Esophagus squamous epithelium (tissue), 5 donors: ENCODE data around the gene VSIG2. TPM values are rescaled to one million over a fixed set of nuclear protein-coding genes. Genes with fewer than 3 reads are reported as not detected.
A peak's percentile ranks its signal among the peaks of the same experiment; 100 is the strongest.

Experiments used
- DNase-seq: peaks from one replicate; lab custom pipeline; 2025; lab: John Stamatoyannopoulos, UW
- H3K27ac ChIP-seq, 4 donors: fragments of 200-600 bp; sonication (generic); one replicate each; pipeline ENCODE4 v1.5.1; 2016 to 2019; ENCODE audit warnings: mild to moderate bottlenecking in 1 of 4
- H3K27me3 ChIP-seq, 4 donors: fragments of 200-600 bp; sonication (generic); 1 replicate in 3 of 4; 2 replicates in 1 of 4; pipeline versions ENCODE4 v1.5.1 to v1.6.0; 2017 to 2021; ENCODE audit warnings: antibody characterized with exemption in 1 of 4
- H3K36me3 ChIP-seq, 3 donors: fragments of 200-600 bp; sonication (generic); one replicate each; pipeline ENCODE4 v1.5.1; 2016 to 2019
- H3K4me1 ChIP-seq, 3 donors: fragments of 200-600 bp; sonication (generic); one replicate each; pipeline ENCODE4 v1.5.1; 2017 to 2019
- H3K4me3 ChIP-seq, 4 donors: fragments of 200-600 bp; sonication (generic); 1 replicate in 3 of 4; 2 replicates in 1 of 4; pipeline ENCODE4 v1.5.1; 2016 to 2019; ENCODE audit warnings: mild to moderate bottlenecking in 2 of 4, moderate library complexity in 1 of 4
- H3K9me3 ChIP-seq, 3 donors: fragments of 200-600 bp; sonication (generic); one replicate each; pipeline ENCODE4 v1.5.1; 2016 to 2019
- CTCF ChIP-seq, 6 experiments: fragments of 450-650 bp in 4 of 6; fragments of 200-600 bp in 2 of 6; sonication (generic) in 2 of 6; IDR thresholded peaks; one replicate each; pipeline ENCODE4 v1.5.1; 2016 to 2019; ENCODE audit warnings: antibody characterized with exemption in 6 of 6, mild to moderate bottlenecking in 4 of 6, moderate library complexity in 4 of 6
- POLR2A ChIP-seq, 4 donors: fragments of 450-650 bp; IDR thresholded peaks; one replicate each; pipeline ENCODE4 v1.6.1; 2017; ENCODE audit warnings: antibody characterized with exemption in 4 of 4, mild to moderate bottlenecking in 4 of 4, moderate library complexity in 3 of 4
- WGBS, 2 donors: methylation state at CpG; one replicate each; pipeline ENCODE4 v1.1.5; 2018; 5-methylcytosine and 5-hydroxymethylcytosine counted together
- intact Hi-C: fragments of 100-400 bp; cut with DNase I; formaldehyde crosslinking; loops from one replicate; pipeline ENCODE4 v1.15.0; 2022
- total RNA-seq, 4 donors: library from RNA; depleted of rRNA; stranded (reverse); fragments of >200 nt; gene quantifications; one replicate each; pipeline ENCODE4 v1.1.0, GENCODE V29; 2016
- donor health status: DM: yes; HTN: yes; CAD: no.

VSIG2 gene
- total RNA-seq, 4 donors from 2014 or later: 5.1 to 10.2 (median 7.6) TPM

DNA sequence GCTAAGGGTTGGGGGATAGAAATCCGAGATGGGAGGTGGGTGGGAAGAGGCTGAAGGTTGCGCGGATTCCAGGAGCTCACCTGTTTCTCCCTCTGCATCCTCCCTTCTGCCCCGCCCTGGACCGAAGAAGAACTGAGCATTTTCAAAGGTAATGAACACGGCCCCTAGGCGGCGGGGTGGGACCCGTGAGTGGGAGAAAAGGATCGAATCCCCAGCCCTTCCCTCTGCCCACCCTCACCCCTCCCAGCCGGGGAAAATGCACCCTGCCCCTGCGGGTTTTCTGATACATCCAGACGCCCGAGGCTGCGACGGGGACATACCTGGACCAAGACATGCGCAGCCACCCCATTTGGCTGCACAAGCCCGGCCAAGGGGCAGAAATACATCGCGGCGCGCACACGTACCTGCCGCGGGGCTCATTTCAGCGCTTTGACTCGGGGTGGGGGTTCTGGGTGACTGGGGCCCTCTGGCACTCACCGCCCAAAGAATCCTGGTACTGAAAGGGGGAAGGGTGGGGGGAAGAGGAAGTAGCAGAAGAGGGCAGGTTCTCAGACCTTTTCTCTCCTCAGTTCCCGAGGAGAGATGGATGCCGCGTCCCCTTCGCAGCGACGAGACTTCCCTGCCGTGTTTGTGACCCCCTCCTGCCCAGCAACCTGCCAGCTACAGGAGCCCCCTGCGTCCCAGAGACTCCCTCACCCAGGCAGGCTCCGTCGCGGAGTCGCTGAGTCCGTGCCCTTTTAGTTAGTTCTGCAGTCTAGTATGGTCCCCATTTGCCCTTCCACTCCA is 6.0 kb downstream of the VSIG2 start:
- intact Hi-C loops: no loop called here
- TF ChIP-seq POLR2A (IDR thresholded peaks at IDR 0.05) (no peak), CTCF (IDR thresholded peaks at IDR 0.05) (peak in 3 of 6 experiments; percentile 13 to 49 (median 27))
- peaks cover 0 to 92% (median 0%) of the 10 kb centered on the region in 4 donors for H3K27me3 ChIP-seq
- 6 to 9% methylated on average over 17 to 29 of the region's 41 CpGs for WGBS, 2 donors
- H3K4me1 ChIP-seq: peaks cover 12 to 44% (median 22%) of the 10 kb centered on the region in 3 donors
- H3K36me3 ChIP-seq: no peaks in the 10 kb centered on the region
- DNase-seq: no peak
- H3K9me3 ChIP-seq: no peaks in the 10 kb centered on the region
- peak overlapping the region; percentile 33 to 74 (median 55) for H3K4me3 ChIP-seq
- H3K27ac ChIP-seq: peak overlapping the region; percentile 63 to 83 (median 78)

DNA sequence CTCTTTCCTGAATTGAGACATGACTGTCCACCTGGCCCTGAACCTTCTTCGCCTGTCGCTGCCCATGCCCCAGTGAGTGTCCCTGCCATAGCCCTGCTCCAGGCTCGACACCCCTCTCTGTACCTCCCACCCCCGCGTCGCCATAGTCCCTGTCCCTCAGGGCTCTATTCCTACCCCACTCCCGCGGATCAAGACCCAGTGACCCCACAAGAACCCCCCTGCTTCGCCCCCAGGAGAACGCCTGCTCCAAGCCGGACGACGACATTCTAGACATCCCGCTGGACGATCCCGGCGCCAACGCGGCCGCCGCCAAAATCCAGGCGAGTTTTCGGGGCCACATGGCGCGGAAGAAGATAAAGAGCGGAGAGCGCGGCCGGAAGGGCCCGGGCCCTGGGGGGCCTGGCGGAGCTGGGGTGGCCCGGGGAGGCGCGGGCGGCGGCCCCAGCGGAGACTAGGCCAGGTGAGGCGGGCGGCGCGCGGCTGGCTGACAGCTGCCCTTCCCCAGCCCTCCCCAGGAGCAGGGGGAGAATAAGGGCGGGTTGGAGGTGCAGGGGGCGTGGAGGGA is 6.7 kb downstream of the VSIG2 start:
- H3K4me1 ChIP-seq: peaks cover 19 to 51% (median 27%) of the 10 kb centered on the region in 3 donors
- peaks cover 0 to 92% (median 0%) of the 10 kb centered on the region in 4 donors for H3K27me3 ChIP-seq
- no peak for DNase-seq
- 54 to 61% methylated on average over 10 to 26 of the region's 44 CpGs for WGBS, 2 donors
- no peak overlapping the region for H3K27ac ChIP-seq
- no peaks in the 10 kb centered on the region for H3K36me3 ChIP-seq
- H3K4me3 ChIP-seq: peak overlapping the region in 3 of 4 donors; percentile 51 to 74 (median 59)
- TF ChIP-seq CTCF (IDR thresholded peaks at IDR 0.05) (no peak), POLR2A (IDR thresholded peaks at IDR 0.05) (no peak)
- intact Hi-C loops: no loop called here
- H3K9me3 ChIP-seq: no peaks in the 10 kb centered on the region

- H3K27ac ChIP-seq: no peak overlapping the region
- intact Hi-C loops: loop anchor here (5.0 kb wide), 1 partner anchor 71 kb away; the partner anchor contains the start of genes SIAE and SPA17
- peaks cover 0 to 96% (median 0%) of the 10 kb centered on the region in 4 donors for H3K27me3 ChIP-seq
- H3K9me3 ChIP-seq: no peaks in the 10 kb centered on the region
- H3K4me1 ChIP-seq: peaks cover 30 to 50% (median 31%) of the 10 kb centered on the region in 3 donors
- no peak for DNase-seq
- TF ChIP-seq POLR2A (IDR thresholded peaks at IDR 0.05) (no peak), CTCF (IDR thresholded peaks at IDR 0.05) (no peak)
- no peaks in the 10 kb centered on the region for H3K36me3 ChIP-seq
- WGBS, 2 donors: 82 to 86% methylated on average over 5 of the region's 6 CpGs
- H3K4me3 ChIP-seq: no peak overlapping the region
Measured at GRCh38 chr11:124743050-124743449, 9.0 kb downstream of the VSIG2 start.

DNA sequence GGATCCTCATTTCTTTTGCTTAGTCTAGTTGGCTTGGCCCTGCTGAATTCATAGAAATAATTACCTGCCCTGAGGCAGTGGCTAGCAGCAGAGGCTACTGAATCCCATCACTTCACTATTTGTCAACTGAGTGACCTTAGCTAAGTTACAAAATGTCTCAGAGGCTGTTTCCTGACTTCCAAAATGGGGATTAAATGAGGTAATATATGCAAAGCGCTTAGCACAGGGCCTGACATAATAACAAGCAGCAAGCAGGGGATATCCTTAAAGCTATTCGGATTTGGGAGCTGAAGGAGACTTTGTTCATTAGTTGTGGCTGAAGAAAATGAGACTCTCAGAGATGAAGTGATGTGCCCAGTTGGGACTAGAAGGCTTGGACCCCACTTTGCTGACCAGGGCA is 9.5 kb downstream of the VSIG2 start:
- intact Hi-C loops: loop anchor here (5.0 kb wide), 1 partner anchor 70 kb away; the partner anchor contains the start of genes SIAE and SPA17
- no peak overlapping the region for H3K4me3 ChIP-seq

More for the DNA sequence above, 9.5 kb downstream of the VSIG2 start:
- H3K27me3 ChIP-seq: peaks cover 0 to 93% (median 0%) of the 10 kb centered on the region in 4 donors
- no peaks in the 10 kb centered on the region for H3K9me3 ChIP-seq
- TF ChIP-seq CTCF (IDR thresholded peaks at IDR 0.05) (no peak), POLR2A (IDR thresholded peaks at IDR 0.05) (no peak)
- H3K36me3 ChIP-seq: no peaks in the 10 kb centered on the region
- 92 to 94% methylated on average over 2 of the region's 2 CpGs for WGBS, 2 donors
- no peak overlapping the region for H3K27ac ChIP-seq
- DNase-seq: no peak
- H3K4me1 ChIP-seq: peaks cover 30 to 45% (median 31%) of the 10 kb centered on the region in 3 donors
